Lung (tissue), 12 donors: ENCODE data around the gene GJB1. TPM values are rescaled to one million over a fixed set of nuclear protein-coding genes. Genes with fewer than 3 reads are reported as not detected.

ENCODE experiments used
- ATAC-seq: fragments of 200-7000 bp; cut with Tn5 transposase; one replicate; pipeline ENCODE4 v1.9.1; 2020; ENCODE audit warnings: moderate number of reproducible peaks; ENCODE audit not compliant: insufficient read depth, low FRiP score
- DNase-seq, 3 donors: peaks; one replicate each; pipeline ENCODE4 v3.0.0-alpha.2; 2013 to 2017
- H3K27ac ChIP-seq, 2 donors: one replicate each; pipeline ENCODE4 v1.5.1; 2013; ENCODE audit warnings: mild to moderate bottlenecking in 2 of 2, moderate library complexity in 2 of 2, control low read depth in 1 of 2, inconsistent platforms in 1 of 2, low read depth in 1 of 2, low read length in 1 of 2
- H3K27me3 ChIP-seq, 3 donors: one replicate each; pipeline ENCODE4 v1.5.1; 2013; ENCODE audit warnings: low read length in 2 of 3; ENCODE audit not compliant: control insufficient read depth in 3 of 3, insufficient read depth in 3 of 3
- H3K36me3 ChIP-seq, 4 donors: one replicate each; pipeline ENCODE4 v1.5.1; 2013; ENCODE audit warnings: low read length in 4 of 4, mild to moderate bottlenecking in 1 of 4, moderate library complexity in 1 of 4; ENCODE audit not compliant: control insufficient read depth in 4 of 4, insufficient read depth in 4 of 4
- H3K4me1 ChIP-seq, 5 donors: one replicate each; pipeline ENCODE4 v1.5.1; 2013; ENCODE audit warnings: low read length in 5 of 5, mild to moderate bottlenecking in 2 of 5, moderate library complexity in 1 of 5; ENCODE audit not compliant: control insufficient read depth in 5 of 5, insufficient read depth in 5 of 5
- H3K4me3 ChIP-seq: one replicate; pipeline ENCODE4 v1.5.1; 2013; ENCODE audit warnings: mild to moderate bottlenecking, control low read depth, moderate library complexity
- H3K9ac ChIP-seq, 2 donors: one replicate each; pipeline ENCODE4 v1.5.1; 2013; ENCODE audit warnings: low read length in 2 of 2, control low read depth in 1 of 2; ENCODE audit not compliant: insufficient read depth in 1 of 2
- H3K9me3 ChIP-seq, 4 donors: one replicate each; pipeline ENCODE4 v1.5.1; 2013; ENCODE audit warnings: low read length in 3 of 4, mild to moderate bottlenecking in 1 of 4, moderate library complexity in 1 of 4; ENCODE audit not compliant: control insufficient read depth in 4 of 4, insufficient read depth in 3 of 4
- WGBS, 2 donors: extraction: QIAGEN DNeasy Blood & Tissue Kit; methylation state at CpG; one replicate each; pipeline ENCODE4 v1.1.7; 2013; 5-methylcytosine and 5-hydroxymethylcytosine counted together
- polyA plus RNA-seq, 2 donors: library from polyadenylated mRNA; stranded (reverse); fragments of 200-250 nt; gene quantifications; one replicate each; pipeline ENCODE4 v1.2.1, GENCODE V29; 2013
- total RNA-seq, 2 donors: library from RNA; depleted of rRNA in 1 of 2; stranded (reverse); fragments of >200 nt in 1 of 2; gene quantifications; one replicate each; pipeline ENCODE4 v1.2.1, GENCODE V29; 2014 to 2021
- TF ChIP-seq, protein P1 (sequence below): IDR thresholded peaks from 2 replicates; pipeline ENCODE4 v1.5.1; 2012; ENCODE audit warnings: mild to moderate bottlenecking; ENCODE audit errors: control extremely low read depth, extremely low read depth
- donor health status: control.
- donor health status: control.
- donor health status: Bipolar disorder and iron deficiency.
- donor health status: healthy.
- donor health status: DM: yes; HTN: yes; CAD: no.

GJB1 gene
- total and polyA plus RNA-seq, 4 donors, result 0.42 to 3.7 (median 2.9) TPM; not detected in 1

DNA sequence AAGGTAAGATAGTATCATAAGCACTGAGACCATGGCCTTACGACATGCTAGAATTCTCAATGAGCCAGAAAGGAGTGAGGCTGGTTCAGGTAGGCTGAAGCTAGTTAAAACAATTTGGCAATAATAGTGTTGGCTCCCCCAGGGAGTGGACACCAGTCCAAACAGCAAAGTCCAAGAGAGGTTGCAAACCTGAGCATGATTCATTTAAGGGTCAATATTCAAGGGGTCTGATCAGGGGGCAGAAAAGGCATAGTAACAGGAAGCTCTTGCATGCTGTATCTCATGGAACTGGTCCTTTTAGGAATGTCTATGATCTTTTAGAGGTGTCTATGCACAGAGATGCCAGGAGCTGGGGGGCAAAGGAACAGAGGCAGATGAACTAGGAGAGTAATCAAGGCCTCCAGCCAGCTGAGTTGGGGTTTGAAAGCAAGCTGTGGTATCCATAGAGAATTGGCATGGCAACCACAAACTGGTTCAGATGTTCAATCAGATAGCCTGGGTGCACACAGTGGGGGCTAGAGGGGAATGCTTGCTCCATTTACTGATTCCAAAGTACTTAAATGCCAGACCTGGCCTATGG lies 5.1 kb downstream of the GJB1 start:
- Histone ChIP-seq H3K9me3 (no peaks in the 10 kb centered on the region), H3K27me3 (no peaks in the 10 kb centered on the region), H3K4me1 (no peaks in the 10 kb centered on the region), H3K9ac (no peak overlapping the region), H3K4me3 (no peak overlapping the region), H3K27ac (no peak overlapping the region), H3K36me3 (no peaks in the 10 kb centered on the region)
- no peak for DNase-seq
- no peak for ATAC-seq
- WGBS, 2 donors, result 89 to 100% methylated on average over 1 of the region's 1 CpG
- TF ChIP-seq, protein P1, sequence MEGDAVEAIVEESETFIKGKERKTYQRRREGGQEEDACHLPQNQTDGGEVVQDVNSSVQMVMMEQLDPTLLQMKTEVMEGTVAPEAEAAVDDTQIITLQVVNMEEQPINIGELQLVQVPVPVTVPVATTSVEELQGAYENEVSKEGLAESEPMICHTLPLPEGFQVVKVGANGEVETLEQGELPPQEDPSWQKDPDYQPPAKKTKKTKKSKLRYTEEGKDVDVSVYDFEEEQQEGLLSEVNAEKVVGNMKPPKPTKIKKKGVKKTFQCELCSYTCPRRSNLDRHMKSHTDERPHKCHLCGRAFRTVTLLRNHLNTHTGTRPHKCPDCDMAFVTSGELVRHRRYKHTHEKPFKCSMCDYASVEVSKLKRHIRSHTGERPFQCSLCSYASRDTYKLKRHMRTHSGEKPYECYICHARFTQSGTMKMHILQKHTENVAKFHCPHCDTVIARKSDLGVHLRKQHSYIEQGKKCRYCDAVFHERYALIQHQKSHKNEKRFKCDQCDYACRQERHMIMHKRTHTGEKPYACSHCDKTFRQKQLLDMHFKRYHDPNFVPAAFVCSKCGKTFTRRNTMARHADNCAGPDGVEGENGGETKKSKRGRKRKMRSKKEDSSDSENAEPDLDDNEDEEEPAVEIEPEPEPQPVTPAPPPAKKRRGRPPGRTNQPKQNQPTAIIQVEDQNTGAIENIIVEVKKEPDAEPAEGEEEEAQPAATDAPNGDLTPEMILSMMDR, result no peak

DNA sequence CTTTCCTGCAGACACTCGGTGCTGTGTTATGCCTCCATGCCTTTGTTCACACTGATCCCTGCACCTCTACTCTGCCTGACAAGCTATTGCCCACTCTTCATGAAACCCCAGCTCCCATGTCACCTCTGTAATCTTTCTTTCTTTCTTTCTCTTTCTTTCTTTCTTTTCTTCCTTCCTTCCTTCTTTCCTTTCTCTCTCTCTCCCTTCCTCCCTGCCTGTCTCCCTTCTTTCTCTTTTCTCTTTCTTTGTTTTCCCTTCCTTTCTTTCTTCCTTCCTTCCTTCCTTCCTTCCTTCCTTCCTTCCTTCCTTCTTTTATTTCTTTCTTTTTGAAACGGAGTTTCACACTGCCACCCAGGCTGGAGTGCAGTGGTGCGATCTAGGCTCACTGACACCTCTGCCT lies 12.5 kb downstream of the GJB1 start:
- Histone ChIP-seq H3K27ac (no peak overlapping the region), H3K4me1 (no peaks in the 10 kb centered on the region), H3K4me3 (no peak overlapping the region), H3K9ac (no peak overlapping the region), H3K36me3 (peaks cover 0 to 5% (median under 1%) of the 10 kb centered on the region in 4 donors), H3K9me3 (no peaks in the 10 kb centered on the region), H3K27me3 (no peaks in the 10 kb centered on the region)
- TF ChIP-seq, protein P1, result no peak
- WGBS, 2 donors, result 71 to 77% methylated on average over 3 of the region's 3 CpGs
- no peak for DNase-seq
- ATAC-seq, result no peak

DNA sequence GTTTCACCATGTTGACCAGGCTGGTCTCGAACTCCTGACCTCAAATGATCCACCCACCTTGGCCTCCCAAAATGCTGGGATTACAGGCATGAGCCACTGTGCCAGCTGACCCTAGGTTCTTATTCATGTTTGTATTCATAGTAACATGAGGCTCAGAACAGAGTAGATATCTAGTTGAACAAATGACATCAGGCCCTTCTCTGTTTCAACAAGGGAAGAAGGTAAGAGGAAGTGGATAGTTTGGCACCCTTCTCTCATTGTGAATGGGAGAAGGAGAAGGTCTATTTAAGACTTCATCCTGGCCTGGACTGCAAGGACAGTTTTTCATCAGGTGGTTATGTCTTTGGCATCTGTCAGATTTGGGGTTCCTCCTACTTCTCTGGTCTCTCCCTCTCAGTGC lies 13.8 kb downstream of the GJB1 start:
- ATAC-seq (no peak), DNase-seq (no peak)
- TF ChIP-seq, protein P1, result no peak
- H3K9ac ChIP-seq, result no peak overlapping the region
- H3K4me3 ChIP-seq, result no peak overlapping the region
- no peaks in the 10 kb centered on the region for H3K27me3 ChIP-seq
- peaks cover 0 to 5% (median 0%) of the 10 kb centered on the region in 4 donors for H3K9me3 ChIP-seq
- no peaks in the 10 kb centered on the region for H3K4me1 ChIP-seq
- peaks cover 0 to 8% (median 4%) of the 10 kb centered on the region in 4 donors for H3K36me3 ChIP-seq
- 75 to 80% methylated on average over 1 of the region's 1 CpG for WGBS, 2 donors
- no peak overlapping the region for H3K27ac ChIP-seq

DNA sequence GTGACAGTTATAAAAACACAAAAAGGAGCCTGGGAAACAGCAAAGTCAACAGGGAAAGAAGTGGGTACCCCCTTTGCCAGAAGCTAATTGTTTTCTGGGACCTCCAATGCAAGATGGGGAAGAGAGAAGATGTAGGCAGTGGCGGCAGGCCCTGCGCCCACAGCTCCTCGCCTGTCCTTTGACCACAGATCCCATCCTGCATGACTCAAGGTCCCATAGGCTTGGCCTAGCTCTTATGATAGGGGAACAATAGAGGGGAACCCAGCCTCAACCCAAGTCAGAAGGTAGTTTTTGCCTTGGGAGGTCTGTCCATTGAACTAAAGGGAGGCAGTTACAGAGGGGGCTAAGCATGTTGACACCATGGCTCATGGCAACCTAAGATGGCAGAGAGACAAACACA lies 16.8 kb downstream of the GJB1 start:
- TF ChIP-seq, protein P1, result no peak
- Histone ChIP-seq H3K4me1 (no peaks in the 10 kb centered on the region), H3K4me3 (no peak overlapping the region), H3K27ac (no peak overlapping the region), H3K27me3 (no peaks in the 10 kb centered on the region), H3K9me3 (peaks cover 0 to 7% (median 0%) of the 10 kb centered on the region in 4 donors), H3K36me3 (peaks cover 8 to 15% (median 10%) of the 10 kb centered on the region in 4 donors), H3K9ac (no peak overlapping the region)
- 78 to 88% methylated on average over 3 of the region's 3 CpGs for WGBS, 2 donors
- ATAC-seq (no peak), DNase-seq (no peak)
